Measurements from ENCODE around the gene RASA4. TPM values are rescaled to one million over a fixed set of nuclear protein-coding genes. Genes with fewer than 3 reads are reported as not detected.
"Not testable (repeated sequence)": the region's sequence is repeated elsewhere in the genome, so short reads cannot be mapped to it uniquely, and the experiment has no call there.

RASA4 gene
- 10 to 100 TPM; 10.5 to 27.2 (median 22.7) TPM for total RNA-seq
- polyA plus RNA-seq, result 14.2 TPM
- long read RNA-seq, donor 1, partial matches to known transcripts, result 9 of 20 reads
- long read RNA-seq, donor 1, other reads (novel, unspliced or antisense), result 9 of 20 reads
- long read RNA-seq, donor 2, full-length matches to known transcripts, result 4 of 12 reads
- long read RNA-seq, donor 2, partial matches to known transcripts, result 2 of 12 reads
- long read RNA-seq, donor 2, other reads (novel, unspliced or antisense), result 6 of 12 reads
- long read RNA-seq, donor 3, full-length matches to known transcripts, result 8 of 16 reads
- long read RNA-seq, donor 3, partial matches to known transcripts, result 5 of 16 reads
- long read RNA-seq, donor 3, other reads (novel, unspliced or antisense), result 3 of 16 reads
- long read RNA-seq, donor 4, full-length matches to known transcripts, result 4 of 14 reads
- long read RNA-seq, donor 4, partial matches to known transcripts, result 1 of 14 reads
- long read RNA-seq, donor 4, other reads (novel, unspliced or antisense), result 9 of 14 reads

DNA sequence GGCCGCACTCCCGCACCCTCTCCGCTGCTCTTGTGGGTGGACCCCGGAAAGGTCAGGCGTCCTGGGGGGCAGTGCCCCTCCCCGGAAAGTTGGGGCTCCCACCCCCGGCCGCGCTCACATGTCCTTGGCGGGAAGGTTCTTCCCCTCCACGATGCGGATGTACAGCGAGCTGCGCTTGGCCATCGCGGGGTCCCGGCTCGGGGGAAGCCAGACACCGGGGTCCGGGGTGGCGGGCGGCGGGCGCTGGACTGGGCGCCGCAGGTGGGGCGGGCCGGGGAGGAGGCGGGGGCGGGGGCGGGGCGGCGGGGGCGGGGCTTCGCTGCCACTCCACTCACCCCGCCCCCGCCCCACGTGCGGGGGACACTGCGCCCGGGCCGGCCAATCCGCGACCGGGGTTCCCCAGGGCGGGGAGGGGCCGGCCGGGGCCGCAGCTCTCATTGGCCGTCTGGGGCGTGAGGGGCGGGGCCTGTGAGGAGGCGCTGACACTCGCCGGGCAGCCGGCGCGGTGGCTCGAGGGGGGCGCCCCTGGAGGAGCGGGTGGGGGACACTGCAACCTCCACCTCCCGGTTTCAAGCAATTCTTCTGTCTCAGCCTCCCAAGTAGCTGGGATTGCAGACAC is at the start of gene RASA4:
RASA4 (minus strand) TSS at position 250 of the 619 bp plus-strand sequence; CDS start at position 183, 67 bp downstream.
- WGBS, result under 1% methylated on average over 20 of the region's 62 CpGs
- intact Hi-C loops (cut with DNase I); H3K9me3 ChIP-seq (ENCODE audit: control insufficient read depth, low read length); H3K27me3 ChIP-seq (ENCODE audit: control insufficient read depth, insufficient read depth); H3K27ac ChIP-seq (ENCODE audit: low read length); H3K4me1 ChIP-seq (ENCODE audit: control insufficient read depth, insufficient read depth, low read length): not testable (repeated sequence)
- H3K4me3 ChIP-seq (ENCODE audit: low read length), result peak within 1 kb of the TSS; percentile 36
- DNase-seq (peak; percentile 60 to 87 (median 85)), ATAC-seq (peak; percentile 94 to 95)

DNA sequence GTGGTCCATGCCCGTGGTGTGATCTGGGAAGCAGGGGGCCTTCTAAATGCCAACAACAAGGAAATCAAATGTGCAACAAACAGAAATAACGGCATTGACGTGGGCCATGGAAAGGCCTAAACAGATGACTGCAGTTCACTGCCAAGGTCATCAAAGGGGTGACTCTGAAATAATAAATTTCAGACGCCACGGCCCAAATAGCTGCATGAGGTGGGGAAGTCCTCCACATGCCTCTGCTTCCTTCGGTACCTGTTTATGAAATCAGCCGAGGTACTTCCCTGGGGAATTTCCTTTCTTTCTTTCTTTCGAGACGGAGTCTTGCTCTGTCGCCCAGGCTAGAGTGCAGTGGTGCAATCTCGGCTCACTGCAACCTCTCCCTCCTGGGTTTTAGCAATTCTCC is 48.2 kb upstream of the RASA4 start:
- H3K4me3 ChIP-seq (ENCODE audit: low read length); ATAC-seq; H3K4me1 ChIP-seq (ENCODE audit: control insufficient read depth, insufficient read depth, low read length); H3K9me3 ChIP-seq (ENCODE audit: control insufficient read depth, low read length); H3K27ac ChIP-seq (ENCODE audit: low read length); DNase-seq; H3K27me3 ChIP-seq (ENCODE audit: control insufficient read depth, insufficient read depth); intact Hi-C loops (cut with DNase I): not testable (repeated sequence)
- WGBS, result 78% methylated on average over 4 of the region's 11 CpGs

DNA sequence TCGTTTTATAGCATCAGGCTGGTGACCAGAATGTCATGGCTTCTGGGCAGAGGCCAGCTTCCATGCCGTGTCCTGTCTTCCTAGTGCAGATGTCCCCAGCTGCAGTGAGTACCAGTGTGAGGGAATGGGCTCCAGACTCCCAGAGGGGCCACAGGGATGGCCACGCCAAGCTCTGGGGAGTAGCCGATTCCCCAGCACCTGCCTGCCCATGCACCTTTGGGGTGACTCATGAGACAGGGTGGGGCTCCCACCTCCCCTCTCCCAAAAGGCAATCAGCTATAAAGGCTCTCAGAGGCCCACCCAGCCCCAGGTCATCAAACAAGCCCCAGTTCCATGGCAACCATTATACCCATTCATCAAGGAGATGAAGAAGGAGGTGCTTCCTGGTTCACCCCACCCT is 33.4 kb upstream of the RASA4 start, which contains the start of gene SPDYE2B:
SPDYE2B (plus strand) TSS at position 396 of the 400 bp plus-strand sequence. CDS start 2,030 bp downstream, outside the sequence.
- H3K9me3 ChIP-seq (ENCODE audit: control insufficient read depth, low read length); intact Hi-C loops (cut with DNase I); DNase-seq; H3K27ac ChIP-seq (ENCODE audit: low read length); H3K4me3 ChIP-seq (ENCODE audit: low read length); H3K27me3 ChIP-seq (ENCODE audit: control insufficient read depth, insufficient read depth); H3K4me1 ChIP-seq (ENCODE audit: control insufficient read depth, insufficient read depth, low read length): not testable (repeated sequence)
- WGBS, result no CpG with 5 or more reads among the region's 4 CpGs
- peak; percentile 36 to 63 for ATAC-seq

DNA sequence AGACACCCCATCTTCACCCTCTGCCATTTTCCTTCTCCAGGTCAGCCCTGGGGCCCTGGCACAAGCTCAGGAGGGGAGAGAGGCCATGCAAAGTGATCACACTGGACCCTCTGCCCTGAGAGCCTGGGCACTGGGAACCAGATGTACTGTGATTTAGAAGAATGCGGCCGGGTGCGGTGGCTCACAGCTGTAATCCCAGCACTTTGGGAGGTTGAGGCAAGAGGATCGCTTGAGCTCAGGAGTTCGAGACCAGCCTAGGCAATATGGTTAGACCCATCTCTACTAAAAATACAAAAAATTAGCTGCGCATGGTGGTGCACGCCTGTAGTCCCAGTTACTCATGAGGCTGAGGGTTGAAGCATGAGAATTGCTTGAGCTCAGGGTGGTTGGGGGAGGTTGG is 31.3 kb upstream of the RASA4 start:
- H3K4me3 ChIP-seq (ENCODE audit: low read length); H3K27me3 ChIP-seq (ENCODE audit: control insufficient read depth, insufficient read depth); H3K27ac ChIP-seq (ENCODE audit: low read length); DNase-seq; H3K9me3 ChIP-seq (ENCODE audit: control insufficient read depth, low read length); H3K4me1 ChIP-seq (ENCODE audit: control insufficient read depth, insufficient read depth, low read length); intact Hi-C loops (cut with DNase I): not testable (repeated sequence)
- WGBS, result 97% methylated on average over 5 of the region's 7 CpGs
- peak; percentile 37 to 43 for ATAC-seq

DNA sequence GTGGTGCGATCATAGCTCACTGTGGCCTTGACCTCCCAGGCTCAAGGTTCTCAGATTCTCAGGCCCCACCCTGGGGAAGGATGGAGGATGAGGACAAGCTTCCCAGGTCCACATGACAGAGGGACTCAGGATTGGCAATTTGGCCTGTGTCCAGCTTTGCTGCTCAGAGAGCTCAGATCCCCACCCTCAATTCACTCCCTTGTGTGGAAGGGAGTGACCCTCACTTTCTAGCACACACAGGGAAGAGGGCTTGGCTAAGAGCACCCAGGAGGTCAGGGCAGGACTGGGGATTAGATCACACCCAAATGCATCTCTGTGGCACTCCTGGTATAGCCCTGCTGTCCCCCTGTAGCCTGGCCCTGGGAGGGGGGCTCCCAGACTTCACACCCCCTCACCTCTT is 26.8 kb upstream of the RASA4 start:
- no CpG with 5 or more reads among the region's 1 CpG for WGBS
- ATAC-seq; H3K4me3 ChIP-seq (ENCODE audit: low read length); H3K4me1 ChIP-seq (ENCODE audit: control insufficient read depth, insufficient read depth, low read length); H3K27me3 ChIP-seq (ENCODE audit: control insufficient read depth, insufficient read depth); intact Hi-C loops (cut with DNase I); H3K9me3 ChIP-seq (ENCODE audit: control insufficient read depth, low read length); H3K27ac ChIP-seq (ENCODE audit: low read length); DNase-seq: not testable (repeated sequence)

DNA sequence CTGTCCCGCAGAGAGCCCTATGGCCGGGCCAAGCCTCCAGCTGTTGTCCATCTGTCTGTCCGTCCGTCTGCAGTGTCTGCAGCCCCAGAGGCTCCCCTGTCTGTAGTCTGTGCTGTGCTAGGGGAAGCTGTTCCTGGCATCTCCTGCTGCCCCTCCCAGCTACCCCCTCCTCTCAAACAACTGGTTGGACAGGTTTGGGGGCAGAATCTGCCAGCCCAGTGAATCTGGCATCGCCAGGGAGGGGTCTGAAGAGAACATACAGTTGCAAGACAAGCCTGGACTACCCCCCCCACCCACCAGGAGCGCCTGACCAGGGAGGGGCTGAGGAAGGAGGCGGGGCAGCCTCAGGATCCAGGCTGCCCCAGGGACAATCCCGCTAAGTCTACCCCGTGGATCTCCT is 26.1 kb upstream of the RASA4 start, which contains the start of gene UPK3BL1:
UPK3BL1 (minus strand) TSS at position 101 of the 400 bp plus-strand sequence; CDS start at position 51, 50 bp downstream.
- H3K4me1 ChIP-seq (ENCODE audit: control insufficient read depth, insufficient read depth, low read length); H3K9me3 ChIP-seq (ENCODE audit: control insufficient read depth, low read length); H3K27me3 ChIP-seq (ENCODE audit: control insufficient read depth, insufficient read depth); H3K27ac ChIP-seq (ENCODE audit: low read length); intact Hi-C loops (cut with DNase I); DNase-seq; H3K4me3 ChIP-seq (ENCODE audit: low read length): not testable (repeated sequence)
- WGBS, result no CpG with 5 or more reads among the region's 9 CpGs
- ATAC-seq, result peak in 1 of 2 donors; percentile 23

DNA sequence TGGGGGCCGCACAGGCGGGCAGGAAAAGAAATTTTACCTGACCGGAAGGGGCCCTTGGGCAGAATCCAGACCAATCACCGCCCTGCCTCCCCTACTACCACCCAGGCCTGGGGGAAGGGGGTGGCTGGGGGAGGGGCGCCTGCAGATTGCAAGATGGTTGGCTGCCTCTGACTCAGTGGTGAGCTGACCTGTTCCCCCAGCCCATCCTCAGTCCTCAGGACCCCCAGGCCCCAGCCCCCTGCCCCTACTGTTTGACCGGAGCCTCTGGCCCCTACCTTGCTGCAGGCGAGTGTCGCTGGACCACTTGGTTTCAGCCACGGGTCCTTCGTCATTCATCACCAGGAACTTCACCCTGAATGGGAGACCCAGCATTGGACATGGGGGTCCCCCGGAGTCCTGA is 22.3 kb upstream of the RASA4 start:
- peak; percentile 5 to 27 for ATAC-seq
- H3K4me1 ChIP-seq (ENCODE audit: control insufficient read depth, insufficient read depth, low read length); H3K9me3 ChIP-seq (ENCODE audit: control insufficient read depth, low read length); H3K27me3 ChIP-seq (ENCODE audit: control insufficient read depth, insufficient read depth); H3K4me3 ChIP-seq (ENCODE audit: low read length); intact Hi-C loops (cut with DNase I); H3K27ac ChIP-seq (ENCODE audit: low read length): not testable (repeated sequence)
- DNase-seq, result peak in 2 of 3 donors; percentile 40 to 72
- WGBS, result 91% methylated on average over 7 of the region's 11 CpGs

DNA sequence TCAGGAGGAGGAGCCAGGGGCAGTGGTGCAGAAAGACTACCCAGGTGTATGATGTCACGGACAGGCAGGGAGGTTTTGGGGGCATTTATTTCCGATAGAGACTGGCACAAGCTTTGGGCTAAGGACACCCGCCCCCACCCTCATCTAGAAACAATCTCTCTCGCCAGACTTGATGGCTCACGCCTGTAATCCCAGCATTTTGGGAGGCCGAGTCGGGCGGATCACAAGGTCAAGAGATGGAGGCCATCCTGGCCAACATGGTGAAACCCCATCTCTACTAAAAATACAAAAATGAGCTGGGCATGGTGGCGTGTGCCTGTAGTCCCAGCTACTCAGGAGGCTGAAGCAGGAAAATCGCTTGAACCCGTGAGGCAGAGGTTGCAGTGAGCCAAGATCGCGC is 20.4 kb upstream of the RASA4 start:
- ATAC-seq; intact Hi-C loops (cut with DNase I); H3K4me1 ChIP-seq (ENCODE audit: control insufficient read depth, insufficient read depth, low read length); H3K27me3 ChIP-seq (ENCODE audit: control insufficient read depth, insufficient read depth); H3K9me3 ChIP-seq (ENCODE audit: control insufficient read depth, low read length); H3K27ac ChIP-seq (ENCODE audit: low read length); H3K4me3 ChIP-seq (ENCODE audit: low read length): not testable (repeated sequence)
- 92% methylated on average over 9 of the region's 13 CpGs for WGBS
- peak in 2 of 3 donors; percentile 10 to 14 for DNase-seq

DNA sequence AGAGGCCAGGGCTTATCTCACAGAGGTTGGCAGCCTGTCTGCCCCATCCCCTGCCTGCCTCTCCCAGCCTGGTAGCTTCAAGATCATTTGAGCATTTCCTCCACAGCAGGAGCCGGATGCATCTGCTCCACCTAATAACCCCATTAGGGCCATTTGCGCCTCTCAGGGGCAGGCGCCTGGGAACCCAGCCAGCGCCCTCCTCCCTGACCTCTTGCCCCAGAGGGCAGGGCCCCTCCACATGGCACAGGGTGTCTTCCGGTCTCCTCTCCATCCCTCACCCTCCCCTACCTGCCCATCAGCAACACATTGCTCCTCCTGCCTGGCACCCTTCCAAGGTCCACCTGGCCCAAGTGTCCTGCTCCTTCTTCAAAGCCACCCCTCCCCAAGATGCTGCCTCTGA is 18.8 kb upstream of the RASA4 start:
- intact Hi-C loops (cut with DNase I); DNase-seq; H3K4me1 ChIP-seq (ENCODE audit: control insufficient read depth, insufficient read depth, low read length); H3K27ac ChIP-seq (ENCODE audit: low read length); H3K9me3 ChIP-seq (ENCODE audit: control insufficient read depth, low read length); H3K27me3 ChIP-seq (ENCODE audit: control insufficient read depth, insufficient read depth); H3K4me3 ChIP-seq (ENCODE audit: low read length): not testable (repeated sequence)
- WGBS, result 100% methylated on average over 3 of the region's 5 CpGs
- ATAC-seq, result peak; percentile 2 to 7

DNA sequence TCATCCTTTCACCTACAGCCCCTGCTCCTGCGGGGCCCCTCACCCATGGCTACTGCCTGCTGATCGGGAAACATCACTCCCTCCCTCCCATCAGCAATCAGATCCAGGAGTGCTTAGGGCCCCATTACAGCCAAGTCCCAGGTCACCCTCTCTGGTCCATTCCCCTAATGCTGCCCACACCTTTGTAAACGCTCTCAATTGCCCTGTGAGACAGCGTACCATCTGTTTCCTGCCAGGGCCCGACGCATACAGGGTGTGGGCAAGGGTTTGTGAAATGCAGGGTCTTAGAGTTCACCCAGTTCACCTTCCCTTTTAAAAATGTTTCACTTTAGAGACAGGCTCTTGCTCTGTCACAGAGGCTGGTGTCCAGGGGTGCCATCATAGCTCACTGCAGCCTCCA is 17.7 kb upstream of the RASA4 start:
- H3K4me3 ChIP-seq (ENCODE audit: low read length); intact Hi-C loops (cut with DNase I); ATAC-seq; H3K4me1 ChIP-seq (ENCODE audit: control insufficient read depth, insufficient read depth, low read length); H3K27ac ChIP-seq (ENCODE audit: low read length); H3K27me3 ChIP-seq (ENCODE audit: control insufficient read depth, insufficient read depth); H3K9me3 ChIP-seq (ENCODE audit: control insufficient read depth, low read length): not testable (repeated sequence)
- DNase-seq, result peak in 2 of 3 donors; percentile 5 to 49
- WGBS, result 82% methylated on average over 2 of the region's 6 CpGs

DNA sequence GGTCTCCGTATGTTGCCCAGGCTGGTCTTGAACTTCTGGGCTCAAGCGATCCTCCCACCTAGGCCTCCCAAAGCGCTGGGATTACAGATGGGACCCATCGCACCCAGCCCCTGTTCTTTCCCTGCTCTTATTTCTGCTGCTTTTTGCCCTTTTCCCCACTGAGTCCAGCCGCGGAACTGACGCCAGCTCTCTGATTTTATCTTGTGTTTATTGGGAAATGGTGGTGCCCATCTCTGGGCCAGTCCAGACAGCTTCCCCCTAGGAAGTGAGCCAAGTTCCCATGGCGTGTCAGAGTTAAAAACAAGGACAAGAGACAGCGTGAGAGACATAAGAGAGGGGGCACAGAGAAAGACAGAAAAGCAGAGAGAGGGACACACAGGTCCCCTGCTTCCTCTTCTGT is 14.1 kb upstream of the RASA4 start:
- H3K27me3 ChIP-seq (ENCODE audit: control insufficient read depth, insufficient read depth); ATAC-seq; H3K4me3 ChIP-seq (ENCODE audit: low read length); H3K9me3 ChIP-seq (ENCODE audit: control insufficient read depth, low read length); H3K4me1 ChIP-seq (ENCODE audit: control insufficient read depth, insufficient read depth, low read length); H3K27ac ChIP-seq (ENCODE audit: low read length); intact Hi-C loops (cut with DNase I): not testable (repeated sequence)
- WGBS, result 59% methylated on average over 4 of the region's 9 CpGs
- peak; percentile 10 to 45 (median 21) for DNase-seq

Measured in right cardiac atrium (tissue), 5 donors.